Measurements from ENCODE around the gene ZBTB25. TPM values are rescaled to one million over a fixed set of nuclear protein-coding genes. Genes with fewer than 3 reads are reported as not detected.
A peak's percentile ranks its signal among the peaks of the same experiment; 100 is the strongest.

The ZBTB25 gene
- total RNA-seq, 1 donor from 2014 or later: 9.4 TPM

GRCh38 chr14:64504310-64504896 is 765 bp upstream of the ZBTB25 start, which contains the start of gene ZBTB1:
TSS of gene ZBTB1 (plus strand) at chr14:64504770. CDS start at chr14:64521505, 16,735 bp downstream.
- DNase-seq (ENCODE audit: low spot score): peak; percentile 86
- H3K9me3 Mint-ChIP-seq (ENCODE audit: unreplicated experiment): no peaks in the 10 kb centered on the region
- H3K27ac Mint-ChIP-seq (ENCODE audit: unreplicated experiment): peak within 1 kb of the TSS; percentile 97
- H3K36me3 Mint-ChIP-seq (ENCODE audit: low read depth, unreplicated experiment): peaks cover 10% of the 10 kb centered on the region
- H3K4me3 Mint-ChIP-seq (ENCODE audit: unreplicated experiment): peak within 1 kb of the TSS; percentile 97
- peaks cover 15% of the 10 kb centered on the region for H3K27me3 Mint-ChIP-seq (ENCODE audit: unreplicated experiment)
- TF ChIP-seq CTCF (IDR thresholded peaks at IDR 0.05; ENCODE audit: unreplicated experiment): no peak
- peaks cover 49% of the 10 kb centered on the region for H3K4me1 Mint-ChIP-seq (ENCODE audit: unreplicated experiment)

- peaks cover 36% of the 10 kb centered on the region for H3K4me1 Mint-ChIP-seq (ENCODE audit: unreplicated experiment)
- H3K36me3 Mint-ChIP-seq (ENCODE audit: low read depth, unreplicated experiment): peaks cover 10% of the 10 kb centered on the region
- peak overlapping the region; percentile 96 for H3K27ac Mint-ChIP-seq (ENCODE audit: unreplicated experiment)
- no peaks in the 10 kb centered on the region for H3K9me3 Mint-ChIP-seq (ENCODE audit: unreplicated experiment)
- no peak for TF ChIP-seq CTCF (IDR thresholded peaks at IDR 0.05; ENCODE audit: unreplicated experiment)
- H3K27me3 Mint-ChIP-seq (ENCODE audit: unreplicated experiment): peaks cover 15% of the 10 kb centered on the region
- DNase-seq (ENCODE audit: low spot score): no peak
- H3K4me3 Mint-ChIP-seq (ENCODE audit: unreplicated experiment): peak overlapping the region; percentile 99
Measured at GRCh38 chr14:64502887-64503433, 678 bp downstream of the ZBTB25 start.

- Mint-ChIP-seq H3K9me3 (ENCODE audit: unreplicated experiment) (no peaks in the 10 kb centered on the region), H3K36me3 (ENCODE audit: low read depth, unreplicated experiment) (peaks cover 10% of the 10 kb centered on the region), H3K27me3 (ENCODE audit: unreplicated experiment) (peaks cover 15% of the 10 kb centered on the region), H3K4me3 (ENCODE audit: unreplicated experiment) (peak overlapping the region; percentile 99), H3K4me1 (ENCODE audit: unreplicated experiment) (peaks cover 32% of the 10 kb centered on the region), H3K27ac (ENCODE audit: unreplicated experiment) (no peak overlapping the region)
- no peak for TF ChIP-seq CTCF (IDR thresholded peaks at IDR 0.05; ENCODE audit: unreplicated experiment)
- no peak for DNase-seq (ENCODE audit: low spot score)
Measured at GRCh38 chr14:64502456-64502855, 1.2 kb downstream of the ZBTB25 start.

- H3K36me3 Mint-ChIP-seq (ENCODE audit: low read depth, unreplicated experiment): peaks cover 10% of the 10 kb centered on the region
- H3K27ac Mint-ChIP-seq (ENCODE audit: unreplicated experiment): no peak overlapping the region
- peaks cover 26% of the 10 kb centered on the region for H3K4me1 Mint-ChIP-seq (ENCODE audit: unreplicated experiment)
- TF ChIP-seq CTCF (IDR thresholded peaks at IDR 0.05; ENCODE audit: unreplicated experiment): no peak
- H3K27me3 Mint-ChIP-seq (ENCODE audit: unreplicated experiment): peaks cover 15% of the 10 kb centered on the region
- DNase-seq (ENCODE audit: low spot score): no peak
- no peak overlapping the region for H3K4me3 Mint-ChIP-seq (ENCODE audit: unreplicated experiment)
- H3K9me3 Mint-ChIP-seq (ENCODE audit: unreplicated experiment): no peaks in the 10 kb centered on the region
Measured at GRCh38 chr14:64501411-64502171, 2.0 kb downstream of the ZBTB25 start.

GRCh38 chr14:64500088-64500487 is 3.5 kb downstream of the ZBTB25 start:
- peaks cover 16% of the 10 kb centered on the region for H3K4me1 Mint-ChIP-seq (ENCODE audit: unreplicated experiment)
- no peak for DNase-seq (ENCODE audit: low spot score)
- peaks cover 5% of the 10 kb centered on the region for H3K36me3 Mint-ChIP-seq (ENCODE audit: low read depth, unreplicated experiment)
- no peak for TF ChIP-seq CTCF (IDR thresholded peaks at IDR 0.05; ENCODE audit: unreplicated experiment)
- H3K27ac Mint-ChIP-seq (ENCODE audit: unreplicated experiment): no peak overlapping the region
- H3K4me3 Mint-ChIP-seq (ENCODE audit: unreplicated experiment): no peak overlapping the region
- peaks cover 9% of the 10 kb centered on the region for H3K27me3 Mint-ChIP-seq (ENCODE audit: unreplicated experiment)
- no peaks in the 10 kb centered on the region for H3K9me3 Mint-ChIP-seq (ENCODE audit: unreplicated experiment)

Data from endothelial cell (in vitro differentiated cells).